CD4-positive, alpha-beta T cell treated with Interleukin-17A for 4 hours (primary cell): ENCODE measurements around the gene CSMD2.

ENCODE experiments used
- DNase-seq: peaks from one replicate; pipeline ENCODE4 v3.0.0-alpha.2; 2020; ENCODE audit warnings: mixed read lengths

The CSMD2 gene

GRCh38 chr1:33622757-33623156 is 542.3 kb downstream of the CSMD2 start:
- no peak for DNase-seq

GRCh38 chr1:33618636-33619035 is 546.4 kb downstream of the CSMD2 start:
- DNase-seq = no peak

GRCh38 chr1:33617451-33617850 is 547.6 kb downstream of the CSMD2 start:
- no peak for DNase-seq

DNA sequence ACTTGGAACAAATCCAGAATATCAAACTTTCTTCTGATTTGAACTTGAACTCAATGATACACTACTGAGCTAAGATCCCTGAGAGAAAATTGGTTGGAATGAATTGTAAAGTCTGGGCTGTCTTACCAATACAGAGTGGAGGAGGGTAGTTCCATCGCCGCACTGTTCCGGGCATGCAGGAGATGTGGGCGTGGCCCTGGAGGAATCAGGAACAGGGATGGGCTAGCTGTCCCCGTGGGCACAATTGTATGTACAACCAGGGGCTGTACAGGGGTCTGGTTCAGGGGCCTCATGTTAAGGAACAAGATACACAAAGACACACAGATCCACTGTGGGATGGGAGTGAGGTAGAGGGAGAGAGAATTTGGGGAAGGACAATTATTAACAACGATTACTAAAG is 548.2 kb downstream of the CSMD2 start:
- no peak for DNase-seq

DNA sequence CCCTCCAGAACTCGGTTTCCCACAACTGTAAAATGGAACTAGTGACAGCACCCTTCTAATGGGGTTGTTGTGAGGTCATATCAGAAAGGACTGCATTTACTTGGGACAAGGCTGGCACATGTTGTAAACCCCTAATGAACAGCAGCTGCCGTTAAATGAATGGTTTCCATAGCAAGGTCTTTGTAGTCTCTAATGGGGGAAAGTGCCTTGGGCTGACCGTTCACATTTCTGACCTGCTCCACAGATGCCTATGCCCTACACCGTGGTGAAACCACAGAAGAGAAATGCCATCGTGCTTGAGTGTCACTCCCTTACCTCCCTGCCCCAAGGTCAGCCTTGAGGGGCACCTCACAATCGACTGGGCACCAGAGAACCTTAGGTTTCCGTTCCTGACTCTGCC is 549.5 kb downstream of the CSMD2 start:
- DNase-seq = no peak

DNA sequence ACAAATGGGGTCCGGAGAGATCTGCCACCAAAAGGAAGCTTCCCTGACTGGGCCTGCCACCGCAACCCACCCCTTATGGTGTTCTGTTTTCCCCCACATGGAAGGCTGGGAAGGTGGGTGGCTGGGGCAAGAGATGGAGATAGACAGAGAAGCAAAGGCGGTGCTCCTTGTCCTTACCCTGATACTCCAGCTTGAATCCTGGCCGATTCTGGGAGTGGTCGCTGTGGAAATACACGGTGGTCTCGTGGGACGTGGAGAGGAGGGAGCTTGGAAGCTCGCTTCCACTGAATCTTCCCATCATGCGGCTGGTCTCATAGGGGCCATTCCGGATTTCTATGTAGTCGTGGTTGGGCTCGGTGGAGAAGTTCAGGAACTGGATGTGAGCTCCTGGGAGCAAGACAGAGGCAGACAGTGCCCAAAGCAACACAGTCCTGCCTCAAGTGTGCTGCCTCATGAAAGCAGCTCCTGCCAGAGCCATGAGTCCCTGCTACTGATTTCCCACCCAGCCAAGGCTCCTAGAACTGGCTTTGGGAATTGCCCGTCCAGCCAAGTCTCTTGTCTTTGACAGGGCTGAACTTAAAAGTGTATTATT is 554.1 kb downstream of the CSMD2 start:
- no peak for DNase-seq

- DNase-seq = no peak
These were observed 554.6 kb downstream of the CSMD2 start for GRCh38 chr1:33610391-33610790.

GRCh38 chr1:33609739-33610138 is 555.3 kb downstream of the CSMD2 start:
- no peak for DNase-seq

DNA sequence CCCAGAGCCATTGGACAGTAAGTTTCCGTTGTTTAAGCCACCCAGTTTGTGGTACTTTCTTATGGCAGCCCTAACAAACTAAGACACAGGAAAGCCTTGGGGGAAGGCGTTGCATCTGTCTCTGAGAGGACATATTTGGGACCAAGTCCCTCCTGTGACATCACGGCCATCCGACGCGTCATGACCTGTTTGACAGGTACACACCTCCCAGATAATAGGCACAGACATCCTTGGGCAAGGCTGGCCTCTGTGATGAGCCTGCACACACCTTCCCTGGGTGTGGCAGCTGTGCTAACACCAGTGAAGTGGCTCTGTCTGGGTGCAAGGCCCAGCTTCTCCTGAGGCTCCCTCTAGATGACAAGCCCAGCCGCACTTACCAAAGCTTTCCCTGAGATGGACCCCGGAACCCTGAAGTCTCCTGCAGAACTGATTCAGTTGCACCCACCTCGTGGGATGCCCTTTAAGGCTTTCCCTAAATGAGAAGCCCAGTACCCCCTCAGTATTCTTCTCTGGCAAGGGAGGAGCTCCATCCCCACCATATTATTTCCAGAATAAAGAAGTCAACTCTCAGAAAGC is 556.1 kb downstream of the CSMD2 start:
- no peak for DNase-seq

DNA sequence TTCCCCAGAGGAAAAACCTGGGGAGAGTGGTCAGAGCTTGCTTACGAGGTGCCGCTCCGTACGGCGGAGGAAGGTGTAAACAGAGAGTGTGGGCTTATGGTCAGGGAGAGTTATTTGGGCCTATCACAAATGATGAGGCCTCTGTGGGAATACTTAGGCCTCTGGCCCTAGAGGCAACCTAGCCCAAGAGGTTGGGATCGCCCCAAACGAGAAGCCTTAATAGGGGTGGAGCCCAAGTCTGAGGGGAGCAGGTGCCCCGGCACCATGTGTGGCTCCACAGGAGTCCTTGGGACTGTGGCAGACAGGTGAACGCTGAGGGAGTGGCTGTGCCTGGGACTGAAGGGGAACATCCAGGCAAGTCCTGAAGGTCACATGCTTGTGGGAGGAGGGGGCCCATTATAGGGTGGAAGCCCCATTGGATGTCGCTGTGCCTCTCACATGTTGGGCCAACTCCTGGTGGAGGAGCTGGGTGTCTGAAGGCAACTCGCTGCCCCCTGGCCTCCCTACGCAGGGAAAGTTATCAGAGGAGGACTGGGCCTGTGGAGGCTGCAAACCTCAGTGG is 557.5 kb downstream of the CSMD2 start:
- no peak for DNase-seq

GRCh38 chr1:33606272-33606671 is 558.8 kb downstream of the CSMD2 start:
- DNase-seq = no peak

DNA sequence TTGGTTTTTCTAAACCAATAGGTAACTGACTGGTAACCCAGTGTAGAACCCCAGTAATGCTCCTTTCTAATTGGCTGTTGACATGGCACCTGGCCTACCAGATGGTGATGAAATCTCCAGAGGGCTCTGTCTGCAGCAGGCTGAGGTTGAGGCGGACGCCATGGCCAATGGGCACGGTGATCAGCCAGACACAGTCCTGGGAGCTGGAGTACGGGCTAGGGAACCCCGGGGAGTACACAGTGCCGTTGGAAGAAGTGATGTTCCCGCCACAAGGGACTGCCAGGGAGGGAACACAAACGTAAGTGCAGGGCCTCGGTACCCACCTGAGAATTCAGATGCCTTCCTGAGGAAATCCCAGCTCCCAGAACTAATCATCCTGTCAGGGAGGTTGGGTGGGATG is 562.8 kb downstream of the CSMD2 start:
- no peak for DNase-seq

DNA sequence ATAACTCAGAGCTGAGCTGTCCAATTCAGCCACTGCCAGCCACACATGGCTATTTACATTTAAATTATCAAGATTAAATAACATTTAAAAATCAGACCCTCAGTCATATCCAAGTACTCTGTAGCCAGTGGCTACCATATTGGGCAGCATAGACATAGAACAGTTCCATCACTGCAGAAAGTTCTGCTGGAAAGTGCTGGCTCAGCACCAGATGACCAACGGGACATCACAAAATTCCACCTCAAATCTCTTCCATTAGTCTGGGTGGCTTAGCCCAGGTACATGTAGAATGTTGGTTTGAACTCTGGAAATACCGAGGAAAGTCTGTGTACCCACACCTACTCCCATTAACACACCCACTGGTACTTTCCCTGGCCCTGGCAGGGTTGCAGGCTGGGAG is 563.3 kb downstream of the CSMD2 start:
- DNase-seq = no peak

DNA sequence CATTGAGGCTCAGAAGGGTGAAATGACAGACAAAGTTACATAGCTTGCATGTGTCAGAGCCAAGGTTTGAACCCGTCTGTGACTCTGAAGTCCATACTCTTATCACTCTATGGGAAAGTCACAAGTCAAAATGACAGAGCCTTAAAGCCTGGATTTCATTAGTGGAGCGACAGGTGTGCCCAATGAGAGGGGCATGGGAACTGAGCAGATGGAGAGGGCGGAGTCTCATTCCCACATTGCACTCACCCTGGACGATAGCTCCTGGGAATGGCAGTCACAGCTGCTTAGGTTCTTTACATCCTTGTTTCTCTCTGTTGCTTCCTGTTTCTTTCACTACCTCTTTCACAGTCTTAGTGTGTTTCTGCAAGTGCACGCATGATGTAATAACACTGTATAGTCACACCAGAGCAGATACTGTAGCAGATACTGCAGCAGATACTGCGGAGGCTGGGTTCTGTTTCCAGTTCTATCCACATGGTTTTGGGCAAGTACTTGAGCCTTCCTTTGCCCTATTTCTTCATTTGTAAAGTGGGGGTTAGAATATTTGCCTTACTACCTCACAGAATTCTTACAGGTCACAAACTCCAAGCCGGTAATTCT is 565.4 kb downstream of the CSMD2 start:
- no peak for DNase-seq

- DNase-seq = no peak
These were observed 576.3 kb downstream of the CSMD2 start for GRCh38 chr1:33588726-33589125.

DNA sequence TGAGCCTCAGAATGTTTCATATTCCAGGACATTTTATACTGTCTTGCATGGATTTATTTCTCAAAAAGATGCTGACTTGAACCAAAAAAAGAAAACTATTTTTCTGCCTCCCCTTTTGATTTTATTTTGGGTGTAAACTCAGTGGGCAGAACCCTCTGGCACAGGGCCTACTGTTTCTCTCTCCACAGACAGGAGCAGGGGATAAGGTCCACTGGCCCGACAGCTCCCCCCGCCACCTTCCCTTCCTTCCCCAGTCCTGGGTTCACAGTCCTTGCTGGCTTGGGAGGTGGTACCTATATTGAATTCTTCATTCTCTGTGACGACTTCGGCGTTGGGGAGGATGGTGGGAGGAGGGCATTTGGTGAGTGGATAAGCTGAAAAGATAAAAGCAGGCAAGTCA is 578.2 kb downstream of the CSMD2 start:
- DNase-seq = no peak

GRCh38 chr1:33586106-33586505 is 578.9 kb downstream of the CSMD2 start:
- no peak for DNase-seq

GRCh38 chr1:33583567-33583966 is 581.5 kb downstream of the CSMD2 start:
- DNase-seq = no peak

DNA sequence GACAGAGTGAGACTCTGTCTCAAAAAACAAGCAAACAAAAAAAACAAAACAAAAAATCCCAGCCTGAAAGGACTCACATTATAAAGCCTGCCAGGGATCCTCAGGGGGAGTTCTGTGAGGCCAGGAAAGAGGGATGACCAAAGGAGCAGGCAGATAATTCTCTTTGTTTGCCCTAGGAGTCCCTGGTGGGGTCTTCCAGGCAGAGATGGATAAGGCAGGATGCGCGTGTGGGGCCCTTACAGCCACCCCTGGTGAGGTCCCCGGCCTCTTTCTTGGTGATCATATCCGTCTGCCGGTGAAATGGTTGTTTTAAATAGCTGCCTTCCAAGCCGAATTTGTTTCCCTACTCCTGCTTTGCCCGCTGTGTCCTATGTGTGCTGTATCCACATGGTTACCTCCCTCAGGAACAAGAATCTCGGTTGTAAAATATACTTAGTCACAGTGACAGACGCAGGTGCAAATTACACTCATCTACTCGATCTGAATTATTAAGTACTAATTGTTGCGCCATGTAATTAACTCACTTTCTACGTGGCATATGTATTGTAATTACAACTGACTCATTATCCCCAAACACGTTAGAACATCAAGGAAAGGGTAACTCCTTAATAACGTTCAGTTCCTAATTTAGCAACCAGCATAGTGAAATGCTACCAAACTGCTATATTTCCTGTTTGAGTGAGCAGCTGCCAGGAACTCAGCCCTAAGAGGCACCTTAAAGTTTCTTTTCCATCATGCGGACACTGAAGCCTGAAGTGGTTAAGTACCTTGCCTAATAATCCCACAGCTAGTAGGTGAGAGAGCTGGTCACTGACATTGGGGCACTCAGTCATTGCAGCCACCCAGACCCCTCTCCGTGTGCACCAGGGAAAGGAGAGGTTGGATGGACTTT is 586.2 kb downstream of the CSMD2 start:
- no peak for DNase-seq

DNA sequence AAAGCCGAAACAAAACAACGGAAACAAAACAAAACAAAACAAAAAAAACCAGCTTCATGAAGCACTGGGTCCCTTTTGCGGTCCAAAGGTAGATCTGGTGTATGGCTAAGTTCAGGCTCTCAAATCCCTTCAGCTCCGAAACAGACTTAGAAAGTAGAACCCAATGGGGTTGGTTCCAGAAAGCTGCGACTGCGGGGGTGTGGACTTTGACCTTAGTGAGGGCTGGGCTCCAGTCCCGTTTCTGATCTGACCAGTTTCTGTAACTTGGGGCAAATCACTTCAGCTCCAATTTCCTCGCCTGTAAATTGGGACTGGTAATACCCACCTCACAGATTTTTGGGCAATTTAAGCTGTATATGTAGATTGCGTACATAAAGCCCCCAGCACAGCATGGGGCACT is 587.4 kb downstream of the CSMD2 start:
- no peak for DNase-seq

GRCh38 chr1:33576821-33577599 is 588.0 kb downstream of the CSMD2 start:
- no peak for DNase-seq

GRCh38 chr1:33575324-33575879 is 589.6 kb downstream of the CSMD2 start:
- no peak for DNase-seq
